CD4-positive, alpha-beta T cell treated with Interleukin-12 subunit alpha and Interleukin-12 subunit beta, for 1 hour (primary cell): ENCODE measurements around the gene FCGR2B.
A peak's percentile ranks its signal among the peaks of the same experiment; 100 is the strongest.
"Not testable (repeated sequence)": the region's sequence is repeated elsewhere in the genome, so short reads cannot be mapped to it uniquely, and the experiment has no call there.

Source experiments
- DNase-seq: peaks from one replicate; pipeline ENCODE4 v3.0.0-alpha.2; 2020

The FCGR2B gene

DNA sequence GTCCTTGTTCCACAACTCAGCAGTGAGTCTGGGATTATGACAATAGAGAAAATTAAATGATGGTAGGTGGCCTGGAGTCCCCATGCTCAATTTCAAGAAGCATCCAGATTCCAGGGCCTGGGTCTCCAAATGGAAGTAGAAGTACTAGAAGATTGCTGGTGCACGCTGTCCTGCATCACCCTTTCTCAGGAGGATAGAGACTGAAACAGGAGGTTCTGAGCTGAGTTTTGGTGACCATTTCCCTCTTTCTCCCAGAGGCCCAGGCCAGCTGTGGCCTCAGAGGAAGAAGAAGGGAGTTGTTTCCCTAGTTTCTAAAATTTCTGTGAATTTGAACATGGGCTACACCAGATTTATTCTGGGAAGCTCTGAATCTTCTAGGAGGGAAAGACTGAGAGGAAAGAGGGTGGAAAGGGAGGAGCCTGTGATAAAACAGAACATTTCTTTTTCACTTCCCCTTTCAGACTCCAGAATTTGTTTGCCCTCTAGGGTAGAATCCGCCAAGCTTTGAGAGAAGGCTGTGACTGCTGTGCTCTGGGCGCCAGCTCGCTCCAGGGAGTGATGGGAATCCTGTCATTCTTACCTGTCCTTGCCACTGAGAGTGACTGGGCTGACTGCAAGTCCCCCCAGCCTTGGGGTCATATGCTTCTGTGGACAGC, at the start of gene FCGR2B:
Gene FCGR2B (plus strand): TSS at position 460 of the 656 bp plus-strand sequence. CDS start 99 bp downstream, at position 559.
- DNase-seq: not testable (repeated sequence)

DNA sequence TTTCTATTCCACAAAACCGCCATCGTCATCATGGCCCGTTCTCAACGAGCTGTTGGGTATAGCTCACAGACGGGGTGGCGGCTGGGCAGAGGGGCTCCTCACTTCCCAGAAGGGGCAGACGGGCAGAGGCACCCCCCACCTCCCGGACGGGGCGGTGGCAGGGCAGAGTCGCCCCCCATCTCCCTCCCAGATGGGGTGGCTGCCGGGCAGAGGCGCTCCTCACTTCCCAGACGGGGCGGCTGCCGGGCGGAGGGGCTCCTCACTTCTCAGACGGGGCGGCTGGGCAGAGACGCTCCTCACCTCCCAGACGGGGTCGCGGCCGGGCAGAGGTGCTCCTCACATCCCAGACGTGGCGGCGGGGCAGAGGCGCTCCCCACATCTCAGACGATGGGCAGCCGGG, 46.5 kb upstream of the FCGR2B start:
- not testable (repeated sequence) for DNase-seq

DNA sequence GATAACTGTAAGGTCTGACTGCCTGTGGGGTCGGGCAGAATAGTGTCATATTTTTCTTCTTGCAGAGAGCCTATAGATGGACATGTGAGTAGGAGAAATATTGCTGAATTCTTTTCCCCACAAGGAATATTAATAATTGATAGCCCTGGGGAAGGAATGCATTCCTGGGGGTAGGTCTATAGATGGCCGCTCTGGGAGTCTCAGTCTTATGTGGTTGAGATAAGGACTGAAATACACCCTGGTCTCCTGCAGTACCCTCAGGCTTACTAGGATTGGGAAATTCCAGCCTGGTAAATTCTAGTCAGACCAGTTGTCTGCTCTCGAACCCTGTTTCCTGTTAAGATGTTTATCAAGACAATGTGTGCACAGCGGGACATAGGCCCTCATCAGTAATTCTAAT, 44.4 kb upstream of the FCGR2B start:
- DNase-seq: not testable (repeated sequence)

DNA sequence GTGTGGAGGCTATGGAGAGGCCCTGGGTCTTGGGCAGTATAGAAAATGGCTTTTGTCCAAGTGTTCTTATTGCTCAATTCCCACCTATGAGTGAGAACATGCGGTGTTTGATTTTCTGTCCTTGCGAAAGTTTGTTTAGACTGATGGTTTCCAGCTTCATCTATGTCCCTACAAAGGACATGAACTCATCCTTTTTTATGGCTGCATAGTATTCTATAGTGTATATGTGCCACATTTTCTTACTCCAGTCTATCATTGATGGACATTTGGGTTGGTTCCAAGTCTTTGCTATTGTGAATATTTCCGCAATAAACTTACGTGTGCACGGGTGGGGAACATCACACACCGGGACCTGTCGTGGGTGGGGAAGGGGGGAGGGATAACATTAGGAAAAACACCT, 42.5 kb upstream of the FCGR2B start:
- DNase-seq: not testable (repeated sequence)

DNA sequence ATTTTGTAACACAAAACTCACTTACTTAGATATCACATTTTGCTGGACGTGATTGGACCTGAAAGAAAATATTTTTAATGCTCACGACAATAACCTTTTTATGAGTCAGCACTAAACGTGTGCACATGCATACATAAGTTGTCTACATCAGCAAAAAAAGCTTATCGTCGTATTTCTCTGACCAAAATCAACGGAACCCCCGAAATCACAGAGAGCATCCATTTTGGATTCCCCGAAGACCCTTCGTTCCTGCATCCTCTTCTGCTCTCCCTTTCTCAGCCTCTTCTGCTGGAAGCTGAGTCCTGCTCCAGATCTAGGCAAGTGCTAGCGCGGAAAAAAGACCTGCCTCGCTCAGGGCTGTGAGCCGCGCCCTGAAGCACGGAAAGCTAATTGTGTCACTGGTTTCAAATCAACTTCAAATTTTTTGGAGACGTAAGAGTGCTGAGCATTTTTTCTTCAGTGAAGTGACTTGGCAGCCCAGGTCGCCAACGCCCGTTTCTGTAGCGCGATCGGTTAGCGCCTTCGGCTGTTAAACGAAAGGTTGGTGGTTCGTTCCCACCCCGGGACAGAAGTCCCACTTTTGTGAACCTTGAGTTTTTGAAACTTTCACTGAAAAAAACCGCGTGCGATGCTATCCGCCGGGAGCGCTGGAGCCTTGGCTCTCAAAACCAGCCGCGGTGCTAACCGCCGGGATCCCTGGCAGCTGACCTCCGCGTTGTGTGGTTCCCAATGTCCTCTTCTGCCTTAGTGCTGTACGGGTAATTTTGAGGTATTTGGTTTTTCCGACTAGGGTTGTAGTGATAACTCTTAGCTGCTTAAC, 41.6 kb upstream of the FCGR2B start:
- peak; percentile 88 for DNase-seq

DNA sequence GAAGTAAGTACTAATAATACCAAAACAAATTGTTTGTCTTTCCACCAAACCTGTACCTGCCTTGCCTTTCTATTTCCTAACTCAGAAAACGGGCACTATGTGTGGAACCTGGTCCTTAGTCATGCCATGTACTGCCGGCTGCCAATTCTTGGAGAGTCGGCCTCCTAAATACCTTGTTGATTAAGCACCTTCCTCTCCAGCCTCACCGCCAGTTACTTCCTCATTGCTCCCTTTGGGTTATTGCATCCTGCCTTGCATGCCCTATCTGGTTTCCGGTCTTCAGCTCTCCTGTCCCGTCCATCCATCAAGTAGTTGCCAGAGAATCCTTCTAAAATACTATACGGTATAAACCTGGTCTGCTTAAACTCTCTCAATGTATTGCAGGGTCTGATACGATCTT, 40.9 kb upstream of the FCGR2B start:
- DNase-seq: not testable (repeated sequence)

DNA sequence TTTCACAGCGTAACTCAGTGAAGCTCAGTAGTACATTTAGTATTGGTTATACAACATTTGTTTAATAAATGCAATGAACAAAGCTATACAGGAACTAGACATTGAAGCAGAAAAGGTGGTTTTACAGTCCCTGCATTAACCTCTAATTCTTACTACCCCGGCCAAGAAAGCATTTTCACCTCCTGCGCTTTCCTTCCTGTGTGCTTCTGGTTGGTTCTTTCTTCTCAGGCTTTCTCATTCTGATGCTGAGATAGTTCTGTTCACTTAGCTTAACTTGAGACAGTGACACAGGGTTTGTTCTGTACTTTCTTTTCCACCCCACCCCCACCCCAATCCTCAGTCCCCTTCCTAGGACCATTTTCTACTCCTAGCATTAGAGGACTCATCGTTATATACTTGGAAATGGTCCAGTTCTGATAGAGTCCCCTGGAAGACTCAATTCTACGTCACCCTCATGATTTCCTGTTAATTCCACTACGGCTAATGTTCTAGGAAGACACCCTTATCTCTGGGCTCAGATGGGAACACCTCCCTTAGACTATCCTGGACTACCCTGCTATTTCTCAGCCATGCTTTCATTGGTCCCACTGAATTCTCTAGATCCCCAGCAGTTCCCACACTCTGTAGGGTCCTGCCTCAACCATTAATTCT, 39.4 kb upstream of the FCGR2B start:
- peak; percentile 32 for DNase-seq

DNA sequence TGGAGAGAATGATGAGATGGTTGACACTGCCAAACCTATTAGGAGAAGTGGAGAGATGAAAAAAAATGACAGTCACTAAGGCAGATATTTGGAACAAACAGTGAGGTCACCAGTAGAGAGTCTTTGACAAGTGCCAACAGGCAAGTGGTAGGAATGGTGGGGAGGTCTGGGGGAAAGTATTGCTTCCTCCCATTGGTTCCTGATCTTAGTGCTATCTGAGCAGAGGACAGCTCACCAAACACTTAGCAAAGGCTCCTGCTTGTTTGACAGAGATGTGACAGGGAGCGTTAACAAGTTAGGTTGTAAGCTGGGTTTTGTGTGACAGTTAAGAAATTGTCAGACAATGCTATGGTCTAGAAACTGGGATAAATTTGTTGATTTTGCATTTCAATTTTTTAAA, 38.3 kb upstream of the FCGR2B start:
- peak; percentile 27 for DNase-seq

DNA sequence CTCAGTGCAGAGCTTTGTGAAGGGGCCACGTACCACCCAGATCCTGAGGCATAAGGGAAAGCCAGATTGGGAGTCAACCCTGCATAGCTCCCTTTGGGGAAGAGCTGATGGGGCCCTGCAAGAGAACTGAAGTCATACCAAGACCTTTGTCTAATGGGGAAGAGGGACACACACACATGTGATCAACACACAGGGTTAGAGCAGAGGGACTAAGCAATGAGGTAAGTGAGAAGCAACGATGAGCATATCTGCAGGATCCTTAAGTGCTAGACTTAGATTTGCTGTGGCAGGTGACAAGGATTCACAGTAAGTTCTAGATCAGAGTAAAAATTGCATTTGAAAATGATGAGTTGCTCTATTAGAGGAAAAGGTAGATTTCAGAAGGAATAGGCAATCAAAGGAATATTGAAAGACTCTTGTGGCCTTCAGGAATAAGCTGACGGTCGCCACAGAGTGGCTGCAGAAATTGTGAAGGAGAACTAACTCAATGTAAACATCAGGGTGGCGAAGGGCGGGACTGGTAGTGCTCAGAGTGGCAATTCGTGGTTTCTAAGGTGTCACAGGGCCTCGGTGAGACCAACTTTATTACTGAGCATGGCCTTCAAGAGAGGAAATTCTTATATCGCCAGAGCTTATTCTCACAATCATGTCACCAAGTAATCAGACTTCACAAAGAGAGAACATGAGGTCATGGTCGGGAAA, 36.3 kb upstream of the FCGR2B start:
- DNase-seq: peak; percentile 44

DNA sequence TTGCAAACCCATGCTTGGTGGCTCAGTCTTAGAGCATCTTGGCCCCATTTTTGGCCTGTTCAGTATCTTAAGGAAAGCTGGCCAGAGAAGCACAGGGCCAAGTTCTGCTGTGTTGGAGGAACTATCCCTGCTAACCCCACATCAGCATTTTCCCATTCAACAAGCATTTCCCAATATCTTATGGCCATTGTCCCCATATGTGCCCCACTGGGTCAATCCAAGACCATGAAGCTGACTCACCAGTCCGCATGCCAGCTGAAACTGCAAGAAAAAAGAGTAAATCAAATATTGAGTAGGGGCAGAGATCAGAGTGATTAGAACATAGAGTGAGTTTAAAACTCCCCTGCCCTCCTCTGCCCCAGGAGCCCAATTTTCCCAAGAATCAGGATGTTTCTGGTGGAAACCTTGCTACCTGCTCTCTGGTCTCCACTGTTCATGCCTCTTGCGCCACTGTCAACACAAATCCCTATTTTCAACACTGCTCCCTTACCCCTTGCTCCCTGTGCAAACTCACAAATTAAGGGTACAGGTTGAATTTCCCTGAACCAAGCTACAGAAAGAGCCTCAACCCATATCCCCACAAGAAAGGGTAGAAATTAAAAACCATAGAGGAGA, 32.7 kb upstream of the FCGR2B start:
- not testable (repeated sequence) for DNase-seq

DNA sequence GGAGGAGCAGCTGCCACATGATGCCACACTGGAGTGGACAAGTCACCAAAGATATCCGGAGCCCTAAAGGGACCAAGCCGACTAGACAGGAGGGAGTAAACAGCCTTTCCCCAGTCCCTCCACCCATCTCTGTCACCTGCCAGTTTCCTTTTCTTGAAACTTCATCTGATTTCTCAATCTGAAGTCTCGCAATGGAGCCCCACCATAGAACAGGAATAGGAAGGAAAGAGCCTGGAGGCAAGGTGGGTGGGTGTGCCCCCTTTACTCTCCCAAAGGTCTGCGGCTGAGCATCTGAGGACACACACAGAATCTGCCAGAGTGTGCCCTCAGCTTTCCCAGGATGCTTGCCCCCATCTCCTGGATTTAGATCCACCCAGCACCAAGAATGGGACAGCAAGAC, 31.9 kb upstream of the FCGR2B start, which contains the start of gene FCGR3B:
Gene FCGR3B (minus strand): TSS at position 101 of the 400 bp plus-strand sequence. CDS start 82 bp downstream, at position 19.
- DNase-seq: no peak

DNA sequence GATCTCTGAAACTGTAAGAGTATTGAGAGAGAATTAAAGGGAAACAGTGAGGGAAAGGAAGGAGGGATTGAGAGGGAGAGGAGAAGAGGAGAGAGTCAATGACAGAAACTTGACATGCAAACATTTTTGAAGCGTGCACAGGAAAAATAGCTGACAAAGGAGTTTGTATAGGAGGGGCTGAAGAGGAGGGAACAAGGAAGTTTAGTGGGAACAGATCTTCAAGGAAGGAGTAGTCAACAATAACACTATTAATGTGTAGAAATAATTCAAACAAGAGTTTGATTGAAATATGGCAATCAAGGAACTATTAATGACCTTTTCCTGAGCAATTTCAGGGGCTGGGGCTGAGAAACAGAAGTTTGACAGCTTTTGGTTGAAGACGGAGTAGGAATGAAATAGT, 27.9 kb upstream of the FCGR2B start:
- not testable (repeated sequence) for DNase-seq

DNA sequence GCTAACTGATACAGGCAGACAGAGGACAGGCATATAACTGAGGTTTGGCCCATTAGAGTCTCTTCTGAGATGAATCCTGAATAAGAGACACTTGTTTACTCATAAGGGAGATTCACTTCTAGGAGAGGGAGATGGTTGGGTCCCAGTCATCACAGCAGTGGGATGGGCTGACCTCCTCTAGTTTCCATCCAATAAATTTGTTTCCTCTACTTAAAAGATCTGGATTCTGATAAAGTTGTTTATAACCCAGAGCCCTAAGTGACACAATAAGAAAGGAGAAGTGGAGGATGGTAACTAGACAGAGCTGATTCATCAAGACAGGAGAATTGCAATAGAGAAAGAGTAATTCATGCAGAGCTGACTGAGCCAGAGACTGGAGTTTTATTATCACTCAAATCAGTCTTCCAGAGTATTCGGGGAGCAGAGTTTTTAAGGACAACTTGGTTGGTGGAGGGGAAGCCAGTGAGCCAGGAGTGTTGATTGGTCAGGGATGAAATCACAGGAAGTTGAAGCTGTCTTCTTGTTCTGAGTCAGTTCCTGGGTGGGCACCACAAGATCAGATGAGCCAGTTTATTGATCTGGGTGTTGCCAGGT, 26.7 kb upstream of the FCGR2B start:
- peak; percentile 39 for DNase-seq

DNA sequence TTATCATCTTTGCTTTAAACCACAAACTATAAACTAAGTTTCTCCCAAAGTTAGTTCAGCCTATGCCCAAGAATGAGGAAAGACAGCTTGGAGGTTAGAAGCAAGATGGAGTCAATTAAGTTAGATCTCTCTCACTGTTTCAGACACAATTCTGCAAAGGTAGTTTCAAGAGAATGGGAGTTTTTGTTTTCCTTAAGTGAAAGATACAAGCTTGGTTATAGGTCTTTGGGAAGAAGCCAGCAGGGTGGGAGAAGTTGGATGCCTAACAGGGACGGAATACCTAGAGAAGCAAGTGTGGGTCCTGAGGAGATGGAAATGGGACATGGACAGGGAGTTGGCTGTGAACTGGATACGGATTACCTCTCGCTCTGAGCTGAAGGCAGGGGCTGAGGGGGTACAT, 26.0 kb upstream of the FCGR2B start:
- not testable (repeated sequence) for DNase-seq

DNA sequence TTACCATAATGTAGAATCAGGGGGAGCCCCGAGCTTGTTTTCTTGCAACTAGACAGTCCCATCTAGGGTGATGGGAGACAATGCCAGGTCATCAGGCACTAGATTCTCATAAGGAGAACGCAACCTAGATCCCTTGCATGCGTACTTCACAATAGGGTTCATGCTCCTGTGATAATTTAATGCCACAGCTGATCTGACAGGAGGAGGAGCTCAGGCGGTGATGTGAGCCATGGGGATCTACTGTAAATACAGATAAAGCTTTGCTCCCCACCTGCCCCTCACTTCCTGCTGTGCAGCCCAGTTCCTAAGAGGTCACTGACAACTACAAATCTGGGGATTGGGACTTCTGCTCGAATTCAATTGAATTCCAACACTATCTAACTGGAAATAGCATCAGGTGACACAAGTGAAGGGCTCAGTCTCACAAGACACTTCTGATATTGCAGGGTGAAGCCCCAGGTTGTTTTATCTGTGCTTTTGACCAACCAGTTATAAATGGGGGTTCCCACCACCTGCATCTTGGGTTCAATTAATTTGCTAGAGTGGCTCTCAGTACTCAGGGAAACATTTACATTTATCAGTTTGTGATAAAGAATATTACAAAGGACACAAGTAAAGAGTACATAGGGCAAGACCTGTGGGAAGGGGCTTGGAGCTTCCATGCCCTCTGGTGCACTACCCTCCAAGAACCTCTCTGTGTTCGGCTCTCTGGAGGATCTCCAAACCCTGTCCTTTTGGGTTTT, 24.5 kb upstream of the FCGR2B start:
- DNase-seq: not testable (repeated sequence)

DNA sequence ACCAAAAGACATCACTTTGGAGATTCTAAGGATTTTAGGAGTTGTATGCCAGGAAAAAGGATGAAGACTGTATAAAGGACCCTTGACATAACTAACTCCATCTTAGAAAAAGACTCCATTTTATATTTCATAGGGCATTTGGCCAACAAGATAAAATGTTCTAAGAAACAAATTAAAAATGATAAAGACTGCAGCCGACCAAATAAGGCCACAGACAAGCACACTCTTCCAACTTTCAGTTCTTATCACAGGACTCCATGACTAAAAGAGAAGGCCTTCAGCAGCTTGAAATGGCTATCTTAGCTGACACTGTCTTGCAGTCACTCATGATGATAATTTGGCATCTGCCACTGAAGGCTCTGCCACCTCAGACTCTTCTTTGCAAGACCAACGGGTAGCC, 23.7 kb upstream of the FCGR2B start:
- not testable (repeated sequence) for DNase-seq

DNA sequence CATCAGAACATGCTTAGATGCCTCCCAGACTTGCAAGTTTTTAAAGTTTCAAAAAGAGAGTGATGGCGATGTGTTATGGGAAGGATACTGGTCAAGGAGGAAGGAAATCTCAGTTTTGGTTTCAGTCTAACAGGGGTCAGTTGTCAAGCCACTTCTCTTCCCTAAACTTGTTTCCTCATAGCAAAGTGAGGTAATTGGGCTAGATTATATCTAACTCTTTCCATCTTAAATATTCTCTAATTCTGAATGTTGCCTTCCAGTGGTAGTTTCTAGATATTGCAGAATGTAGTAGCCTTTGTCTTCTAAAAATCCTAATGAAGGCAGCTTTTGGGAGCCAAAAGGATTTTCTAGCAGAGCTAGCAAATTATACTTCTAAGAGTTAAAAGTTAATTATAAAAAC, 20.2 kb upstream of the FCGR2B start:
- DNase-seq: peak; percentile 29

DNA sequence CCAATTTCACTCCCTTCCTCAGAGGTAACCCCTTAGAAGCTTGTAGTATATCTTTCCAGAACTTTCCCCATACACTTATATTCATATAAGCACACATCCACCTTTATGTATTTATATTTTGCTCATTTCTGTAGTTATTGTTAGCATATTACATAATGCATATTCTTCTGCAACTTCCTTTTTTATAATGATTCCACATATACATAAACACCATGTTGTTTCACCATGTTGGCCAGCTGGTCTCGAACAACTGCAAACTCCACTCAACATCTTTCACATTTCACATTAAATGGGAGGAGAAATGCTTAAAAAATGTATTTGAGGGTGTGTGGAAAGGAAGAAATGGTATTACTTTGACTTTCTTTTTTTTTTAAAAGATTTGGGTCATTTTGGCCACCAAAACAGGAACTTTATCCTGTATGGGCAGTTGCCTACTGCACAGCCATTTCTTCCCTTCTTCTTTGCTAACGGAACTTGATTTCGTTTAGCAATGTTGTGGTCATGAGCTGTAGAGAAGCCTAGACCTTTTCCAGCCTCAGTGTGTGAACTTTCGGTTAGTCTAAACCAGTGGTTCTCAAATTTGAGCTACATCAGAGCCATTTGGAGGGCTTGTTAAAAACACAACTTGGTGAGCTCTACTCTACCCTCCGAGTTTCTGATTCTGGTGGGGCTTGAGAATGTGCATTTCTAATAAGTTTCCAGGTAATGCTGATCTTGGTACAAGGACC, 19.3 kb upstream of the FCGR2B start:
- DNase-seq: not testable (repeated sequence)

DNA sequence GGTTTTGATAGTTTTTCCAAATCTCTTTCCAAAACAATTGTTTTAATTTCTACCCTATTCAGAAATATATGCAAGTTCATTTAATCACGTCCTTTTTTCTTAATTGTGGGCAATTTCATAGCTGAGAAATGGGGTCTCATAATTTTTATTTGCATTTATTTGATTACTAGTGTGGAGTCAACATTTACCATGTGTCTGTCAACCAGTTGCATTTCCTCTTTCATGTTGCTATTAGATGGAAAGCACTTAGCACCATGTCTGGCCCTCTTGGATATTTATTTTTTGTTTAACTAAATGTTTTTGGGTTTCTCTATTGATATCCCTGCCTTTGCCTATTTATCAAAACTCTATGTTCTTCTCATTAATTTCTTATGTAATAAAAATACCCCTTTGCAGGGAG, 18.1 kb upstream of the FCGR2B start:
- DNase-seq: not testable (repeated sequence)
